Muscle layer of colon (tissue), 2 donors: ENCODE measurements around the gene LYRM4.

Experiments used
- H3K27ac ChIP-seq: one replicate; pipeline ENCODE4 v1.7.0; 2013; ENCODE audit warnings: low read depth, mild to moderate bottlenecking, low read length, moderate library complexity
- H3K27me3 ChIP-seq, 2 donors: one replicate each; pipeline ENCODE4 v1.7.0; 2013; ENCODE audit warnings: low read length in 2 of 2, mild to moderate bottlenecking in 2 of 2; ENCODE audit not compliant: insufficient read depth in 2 of 2, control insufficient read depth in 1 of 2
- H3K36me3 ChIP-seq: one replicate; pipeline ENCODE4 v1.7.0; 2013; ENCODE audit warnings: mild to moderate bottlenecking, low read length; ENCODE audit not compliant: insufficient read depth
- H3K4me1 ChIP-seq: one replicate; pipeline ENCODE4 v1.7.0; 2013; ENCODE audit warnings: mild to moderate bottlenecking, low read length; ENCODE audit not compliant: insufficient read depth
- H3K4me3 ChIP-seq, 2 donors: one replicate each; pipeline ENCODE4 v1.7.0; 2013; ENCODE audit warnings: low read length in 2 of 2, low read depth in 1 of 2, mild to moderate bottlenecking in 1 of 2, moderate library complexity in 1 of 2
- H3K9ac ChIP-seq: one replicate; pipeline ENCODE4 v1.7.0; 2013; ENCODE audit warnings: low read length
- H3K9me3 ChIP-seq: one replicate; pipeline ENCODE4 v1.7.0; 2013; ENCODE audit warnings: mild to moderate bottlenecking, low read length
- donor health status: abdominal sarcoma.
- donor health status: Adenocarcinoma of cecum.

LYRM4 gene

GRCh38 chr6:5100806-5101205 lies 159.9 kb downstream of the LYRM4 start:
- H3K27ac ChIP-seq, result no peak overlapping the region
- H3K4me1 ChIP-seq, result no peaks in the 10 kb centered on the region
- H3K27me3 ChIP-seq, result no peaks in the 10 kb centered on the region
- no peaks in the 10 kb centered on the region for H3K36me3 ChIP-seq
- H3K9ac ChIP-seq, result no peak overlapping the region
- no peak overlapping the region for H3K4me3 ChIP-seq
- H3K9me3 ChIP-seq, result no peaks in the 10 kb centered on the region

GRCh38 chr6:5099537-5099936 lies 161.2 kb downstream of the LYRM4 start:
- no peaks in the 10 kb centered on the region for H3K36me3 ChIP-seq
- H3K9me3 ChIP-seq, result no peaks in the 10 kb centered on the region
- no peak overlapping the region for H3K9ac ChIP-seq
- H3K27me3 ChIP-seq, result no peaks in the 10 kb centered on the region
- no peak overlapping the region for H3K4me3 ChIP-seq
- no peaks in the 10 kb centered on the region for H3K4me1 ChIP-seq
- no peak overlapping the region for H3K27ac ChIP-seq

GRCh38 chr6:5098501-5099270 lies 162.1 kb downstream of the LYRM4 start:
- H3K9ac ChIP-seq, result no peak overlapping the region
- no peak overlapping the region for H3K4me3 ChIP-seq
- H3K27me3 ChIP-seq, result no peaks in the 10 kb centered on the region
- no peaks in the 10 kb centered on the region for H3K9me3 ChIP-seq
- no peaks in the 10 kb centered on the region for H3K4me1 ChIP-seq
- no peak overlapping the region for H3K27ac ChIP-seq
- H3K36me3 ChIP-seq, result no peaks in the 10 kb centered on the region

GRCh38 chr6:5096482-5096881 lies 164.3 kb downstream of the LYRM4 start:
- no peak overlapping the region for H3K27ac ChIP-seq
- H3K27me3 ChIP-seq, result no peaks in the 10 kb centered on the region

GRCh38 chr6:5095236-5095635 lies 165.5 kb downstream of the LYRM4 start:
- Histone ChIP-seq H3K36me3 (no peaks in the 10 kb centered on the region), H3K4me1 (no peaks in the 10 kb centered on the region), H3K27ac (no peak overlapping the region), H3K9me3 (no peaks in the 10 kb centered on the region), H3K4me3 (no peak overlapping the region), H3K27me3 (no peaks in the 10 kb centered on the region), H3K9ac (no peak overlapping the region)

More at GRCh38 chr6:5096482-5096881, 164.3 kb downstream of the LYRM4 start:
- Histone ChIP-seq H3K4me1 (no peaks in the 10 kb centered on the region), H3K4me3 (no peak overlapping the region), H3K9ac (no peak overlapping the region), H3K36me3 (no peaks in the 10 kb centered on the region), H3K9me3 (no peaks in the 10 kb centered on the region)

- Histone ChIP-seq H3K9me3 (no peaks in the 10 kb centered on the region), H3K27me3 (no peaks in the 10 kb centered on the region), H3K4me3 (no peak overlapping the region), H3K27ac (no peak overlapping the region), H3K9ac (no peak overlapping the region), H3K4me1 (no peaks in the 10 kb centered on the region), H3K36me3 (no peaks in the 10 kb centered on the region)
Observed at GRCh38 chr6:5094327-5094726, 166.4 kb downstream of the LYRM4 start.

- no peaks in the 10 kb centered on the region for H3K9me3 ChIP-seq
- no peak overlapping the region for H3K9ac ChIP-seq
- no peaks in the 10 kb centered on the region for H3K27me3 ChIP-seq
- H3K27ac ChIP-seq, result no peak overlapping the region
- H3K4me3 ChIP-seq, result no peak overlapping the region
- no peaks in the 10 kb centered on the region for H3K36me3 ChIP-seq
- H3K4me1 ChIP-seq, result no peaks in the 10 kb centered on the region
Observed at GRCh38 chr6:5093231-5094015, 167.3 kb downstream of the LYRM4 start.

GRCh38 chr6:5091210-5092069 lies 169.3 kb downstream of the LYRM4 start:
- H3K9ac ChIP-seq, result no peak overlapping the region
- no peaks in the 10 kb centered on the region for H3K27me3 ChIP-seq
- peaks cover 10% of the 10 kb centered on the region for H3K4me1 ChIP-seq
- no peaks in the 10 kb centered on the region for H3K36me3 ChIP-seq
- no peaks in the 10 kb centered on the region for H3K9me3 ChIP-seq
- no peak overlapping the region for H3K4me3 ChIP-seq
- H3K27ac ChIP-seq, result no peak overlapping the region

GRCh38 chr6:5090603-5091002 lies 170.1 kb downstream of the LYRM4 start:
- Histone ChIP-seq H3K4me1 (peaks cover 12% of the 10 kb centered on the region), H3K9ac (no peak overlapping the region)

GRCh38 chr6:5089481-5090438 lies 171.0 kb downstream of the LYRM4 start:
- no peak overlapping the region for H3K4me3 ChIP-seq
- no peak overlapping the region for H3K27ac ChIP-seq
- no peak overlapping the region for H3K9ac ChIP-seq

More at GRCh38 chr6:5090603-5091002, 170.1 kb downstream of the LYRM4 start:
- no peak overlapping the region for H3K27ac ChIP-seq
- no peaks in the 10 kb centered on the region for H3K9me3 ChIP-seq
- no peaks in the 10 kb centered on the region for H3K27me3 ChIP-seq
- no peak overlapping the region for H3K4me3 ChIP-seq
- H3K36me3 ChIP-seq, result no peaks in the 10 kb centered on the region

More at GRCh38 chr6:5089481-5090438, 171.0 kb downstream of the LYRM4 start:
- H3K4me1 ChIP-seq, result peaks cover 12% of the 10 kb centered on the region
- no peaks in the 10 kb centered on the region for H3K36me3 ChIP-seq
- H3K9me3 ChIP-seq, result no peaks in the 10 kb centered on the region
- no peaks in the 10 kb centered on the region for H3K27me3 ChIP-seq
